Measurements from ENCODE around the gene CLIC1. TPM values are rescaled to one million over a fixed set of nuclear protein-coding genes. Genes with fewer than 3 reads are reported as not detected.

Gene CLIC1
- total and polyA plus RNA-seq, 10 donors, result 296 to 447 (median 347) TPM

DNA sequence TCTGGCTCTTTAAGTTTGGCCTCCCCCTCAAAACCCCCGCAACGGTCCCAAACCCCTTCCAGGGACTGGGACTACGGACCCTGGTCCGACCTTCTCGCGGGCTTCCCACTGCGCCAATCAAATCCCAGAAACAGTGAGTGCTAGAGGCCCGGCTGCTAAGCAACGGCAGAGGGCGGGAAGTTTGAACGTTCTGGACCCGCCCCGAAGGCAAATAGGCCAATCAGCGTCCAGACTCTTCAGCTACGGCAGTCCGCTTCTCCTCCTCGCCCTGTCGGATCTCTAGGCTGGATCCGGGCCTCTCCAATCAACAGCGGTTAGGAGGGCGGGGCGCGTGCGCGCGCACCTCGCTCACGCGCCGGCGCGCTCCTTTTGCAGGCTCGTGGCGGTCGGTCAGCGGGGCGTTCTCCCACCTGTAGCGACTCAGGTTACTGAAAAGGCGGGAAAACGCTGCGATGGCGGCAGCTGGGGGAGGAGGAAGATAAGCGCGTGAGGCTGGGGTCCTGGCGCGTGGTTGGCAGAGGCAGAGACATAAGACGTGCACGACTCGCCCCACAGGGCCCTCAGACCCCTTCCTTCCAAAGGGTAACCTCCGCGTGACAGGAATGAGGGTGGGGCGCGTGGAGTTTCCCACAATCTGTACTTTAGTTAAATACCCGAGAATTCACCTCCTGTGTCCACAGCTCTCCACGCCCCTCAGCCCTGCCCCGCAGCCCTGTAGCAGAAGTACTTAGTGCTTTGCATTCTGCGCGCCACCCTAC lies 3.5 kb upstream of the CLIC1 start, which contains the start of gene MSH5:
Gene MSH5 (plus strand): TSS at position 367 of the 758 bp plus-strand sequence. CDS start 462 bp downstream, outside the sequence.
- peak within 1 kb of the TSS; percentile 70 to 99 (median 96) for H3K27ac ChIP-seq

DNA sequence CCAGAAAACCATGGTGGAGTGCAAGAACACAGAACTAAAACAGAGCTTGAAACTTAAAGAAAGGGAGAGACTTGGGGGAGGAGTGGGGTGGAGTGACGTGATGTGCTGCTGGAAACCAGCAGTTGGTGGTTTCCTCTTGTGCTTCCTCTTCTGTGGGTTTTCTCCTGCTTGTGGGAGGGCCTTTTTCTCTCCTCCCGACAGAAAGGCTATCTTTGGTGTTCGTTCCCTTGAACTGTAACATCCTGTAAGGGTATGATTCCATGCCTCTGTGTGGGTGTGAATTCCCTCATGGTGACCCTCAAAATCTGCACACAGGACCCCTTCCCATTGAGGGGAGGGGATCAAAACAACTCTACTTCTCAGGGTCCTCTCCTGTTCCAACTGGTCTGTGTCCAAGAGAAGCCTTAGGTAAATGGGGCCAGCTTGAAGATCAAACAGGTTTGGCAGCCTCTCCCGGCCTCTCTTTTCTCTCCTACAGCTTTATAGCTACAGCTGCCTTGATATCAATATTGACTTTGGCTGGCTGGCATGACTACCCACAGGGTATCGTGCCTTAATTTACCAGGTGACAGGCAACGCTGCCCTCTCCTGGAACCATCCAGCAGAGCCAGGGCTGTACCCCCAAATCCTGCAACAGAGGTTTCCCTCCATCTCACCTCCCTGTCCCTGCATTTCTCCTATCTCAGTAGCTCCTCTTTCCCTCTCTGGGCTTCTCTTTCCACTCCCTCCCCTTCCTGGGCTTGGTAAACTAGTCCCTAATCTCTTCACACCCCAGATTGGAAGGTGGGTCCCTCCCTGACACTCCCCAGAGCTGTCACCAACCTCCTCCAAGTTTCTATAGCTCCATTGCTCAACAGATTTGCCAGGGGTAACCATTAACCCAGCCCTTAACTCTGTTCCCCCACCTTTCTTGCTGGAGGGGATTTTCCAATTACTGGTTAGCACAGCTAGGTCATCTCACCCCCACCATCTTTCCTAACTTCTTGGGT lies 2.0 kb upstream of the CLIC1 start:
- Histone ChIP-seq H3K4me3 (peak overlapping the region in 7 of 8 donors; percentile 9 to 95 (median 82)), H3K27ac (peak overlapping the region; percentile 82 to 99 (median 96)), H3K27me3 (replicated peaks in 1 of 7) (no peaks in the 10 kb centered on the region), H3K36me3 (peaks cover 0 to 22% (median 8%) of the 10 kb centered on the region in 6 donors), H3K9me3 (no peaks in the 10 kb centered on the region), H3K4me1 (peaks cover 40 to 69% (median 61%) of the 10 kb centered on the region in 6 donors)
- DNase-seq, result peak; percentile 90
- 3 to 6% (median 4%) methylated on average over 6 of the region's 6 CpGs for WGBS, 5 donors
- intact Hi-C loops (cut with DNase I; ENCODE audit: low total_unique reads), result loop anchor here (10.0 kb wide), 2 partner anchors 57 to 87 kb away; partner anchors contain the start of genes HSPA1B and VARS1
- TF ChIP-seq POLR2A (IDR thresholded peaks at IDR 0.05) (peak in 1 of 3 donors; percentile 28), POLR2AphosphoS5 (IDR thresholded peaks at IDR 0.05) (peak in 2 of 3 donors; percentile 18 to 92)
- TF ChIP-seq, protein P1, sequence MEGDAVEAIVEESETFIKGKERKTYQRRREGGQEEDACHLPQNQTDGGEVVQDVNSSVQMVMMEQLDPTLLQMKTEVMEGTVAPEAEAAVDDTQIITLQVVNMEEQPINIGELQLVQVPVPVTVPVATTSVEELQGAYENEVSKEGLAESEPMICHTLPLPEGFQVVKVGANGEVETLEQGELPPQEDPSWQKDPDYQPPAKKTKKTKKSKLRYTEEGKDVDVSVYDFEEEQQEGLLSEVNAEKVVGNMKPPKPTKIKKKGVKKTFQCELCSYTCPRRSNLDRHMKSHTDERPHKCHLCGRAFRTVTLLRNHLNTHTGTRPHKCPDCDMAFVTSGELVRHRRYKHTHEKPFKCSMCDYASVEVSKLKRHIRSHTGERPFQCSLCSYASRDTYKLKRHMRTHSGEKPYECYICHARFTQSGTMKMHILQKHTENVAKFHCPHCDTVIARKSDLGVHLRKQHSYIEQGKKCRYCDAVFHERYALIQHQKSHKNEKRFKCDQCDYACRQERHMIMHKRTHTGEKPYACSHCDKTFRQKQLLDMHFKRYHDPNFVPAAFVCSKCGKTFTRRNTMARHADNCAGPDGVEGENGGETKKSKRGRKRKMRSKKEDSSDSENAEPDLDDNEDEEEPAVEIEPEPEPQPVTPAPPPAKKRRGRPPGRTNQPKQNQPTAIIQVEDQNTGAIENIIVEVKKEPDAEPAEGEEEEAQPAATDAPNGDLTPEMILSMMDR (IDR thresholded peaks at IDR 0.05 in 8 of 11, conservative IDR thresholded peaks at IDR 0.05 in 3 of 11), result peak in 5 of 11 experiments; percentile 9 to 35 (median 23)

More for the DNA sequence above, 3.5 kb upstream of the CLIC1 start, which contains the start of gene MSH5:
- peak; percentile 98 for DNase-seq
- peaks cover 0 to 15% (median 0%) of the 10 kb centered on the region in 6 donors for H3K36me3 ChIP-seq
- peaks cover 26 to 54% (median 47%) of the 10 kb centered on the region in 6 donors for H3K4me1 ChIP-seq
- H3K27me3 ChIP-seq (replicated peaks in 1 of 7), result no peaks in the 10 kb centered on the region
- intact Hi-C loops (cut with DNase I; ENCODE audit: low total_unique reads), result loop anchor here (10.0 kb wide), 2 partner anchors 55 to 85 kb away; partner anchors contain the start of genes HSPA1B and VARS1
- no peak for TF ChIP-seq POLR2A (IDR thresholded peaks at IDR 0.05)
- TF ChIP-seq POLR2AphosphoS5 (IDR thresholded peaks at IDR 0.05), result peak; percentile 82 to 92 (median 90)
- 0 to 1% (median 1%) methylated on average over 38 to 58 of the region's 58 CpGs for WGBS, 5 donors
- H3K9me3 ChIP-seq, result no peaks in the 10 kb centered on the region
- H3K4me3 ChIP-seq, result peak within 1 kb of the TSS; percentile 74 to 95 (median 86)

DNA sequence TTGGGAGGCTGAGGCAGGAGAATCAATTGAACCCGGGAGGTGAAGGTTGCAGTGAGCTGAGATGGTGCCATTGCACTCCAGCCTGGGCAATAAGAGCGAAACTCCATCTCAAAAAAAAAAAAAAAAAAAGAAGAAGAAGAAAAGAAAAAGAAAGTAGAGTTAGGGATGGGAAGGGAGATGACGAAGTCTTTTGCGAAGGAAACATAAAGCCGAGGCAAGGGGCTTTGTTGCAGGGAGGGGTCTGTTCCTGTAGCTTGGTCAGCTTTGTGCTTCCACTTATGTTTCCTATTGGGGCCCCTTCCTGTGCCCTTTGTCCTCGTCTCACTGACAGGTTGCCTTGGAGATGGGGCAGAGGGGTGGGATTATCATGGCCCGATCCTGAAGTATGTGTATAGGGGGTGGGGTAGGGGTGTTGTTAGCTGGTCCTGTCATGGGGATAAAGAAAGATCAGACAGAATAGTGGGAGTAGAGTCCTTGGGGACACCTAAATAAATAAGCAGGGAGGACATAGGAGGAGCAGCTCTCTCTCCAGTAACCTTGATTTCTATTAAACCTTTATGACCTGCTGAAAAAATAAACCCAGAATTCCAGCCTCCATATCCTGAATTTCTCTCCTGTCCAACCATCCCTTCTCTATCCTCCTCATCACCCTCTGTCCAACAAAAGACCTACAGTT lies 1.1 kb upstream of the CLIC1 start:
- H3K36me3 ChIP-seq, result peaks cover 0 to 30% (median 17%) of the 10 kb centered on the region in 6 donors
- peak overlapping the region in 7 of 8 donors; percentile 9 to 95 (median 86) for H3K4me3 ChIP-seq
- TF ChIP-seq POLR2A (IDR thresholded peaks at IDR 0.05), result no peak
- TF ChIP-seq POLR2AphosphoS5 (IDR thresholded peaks at IDR 0.05), result no peak
- TF ChIP-seq, protein P1 (IDR thresholded peaks at IDR 0.05 in 8 of 11, conservative IDR thresholded peaks at IDR 0.05 in 3 of 11), result no peak
- peak overlapping the region; percentile 82 to 99 (median 96) for H3K27ac ChIP-seq
- intact Hi-C loops (cut with DNase I; ENCODE audit: low total_unique reads), result loop anchor here (10.0 kb wide), 2 partner anchors 57 to 87 kb away; partner anchors contain the start of genes HSPA1B and VARS1
- WGBS, 5 donors, result 8 to 20% (median 15%) methylated on average over 7 of the region's 7 CpGs
- DNase-seq, result no peak
- H3K4me1 ChIP-seq, result peaks cover 44 to 77% (median 69%) of the 10 kb centered on the region in 6 donors
- H3K27me3 ChIP-seq (replicated peaks in 1 of 7), result no peaks in the 10 kb centered on the region
- H3K9me3 ChIP-seq, result no peaks in the 10 kb centered on the region
